H1 (cell line): ENCODE measurements around the gene JAG2. TPM values are rescaled to one million over a fixed set of nuclear protein-coding genes. Genes with fewer than 3 reads are reported as not detected.

Experiments used
- CTCF ChIA-PET: fragments of 300-600 bp; sonication (Branson Sonifier 250); formaldehyde crosslinking; loops from one replicate; lab custom pipeline; 2021; ENCODE audit not compliant: partially characterized antibody; lab: Charles Lee
- POLR2A ChIA-PET: fragments of 300-600 bp; sonication (Branson Sonifier 250); formaldehyde crosslinking; loops from one replicate; lab custom pipeline; 2021; ENCODE audit warnings: inconsistent platforms; ENCODE audit not compliant: partially characterized antibody; lab: Charles Lee
- DNase-seq, 2 experiments: peaks; one replicate each; pipeline versions ENCODE4 v3.0.0 to v3.0.0-alpha.2; 2010 to 2022; ENCODE audit warnings: low spot score in 2 of 2, low read depth in 1 of 2, mixed read lengths in 1 of 2
- FAIRE-seq: peaks from 2 replicates; lab custom pipeline; 2011; peaks lifted over from hg19 to GRCh38; lab: Jason Lieb, UNC
- H2AFZ ChIP-seq: 2 replicates; pipeline ENCODE4 v1.8.1; 2012; ENCODE audit warnings: low read length, inconsistent platforms
- H2AK5ac ChIP-seq: 2 replicates; pipeline ENCODE4 v1.6.1; 2013; ENCODE audit warnings: low read depth, low read length
- H2BK120ac ChIP-seq: replicated peaks from 2 replicates; pipeline ENCODE3; 2013; ENCODE audit warnings: low read depth, low read length, inconsistent platforms
- H2BK12ac ChIP-seq: 2 replicates; pipeline ENCODE4 v1.6.1; 2013; ENCODE audit warnings: low read depth, low read length
- H2BK15ac ChIP-seq: 2 replicates; pipeline ENCODE4 v1.6.1; 2013; ENCODE audit warnings: low read length
- H2BK20ac ChIP-seq: 2 replicates; pipeline ENCODE4 v1.6.1; 2013; ENCODE audit warnings: low read length
- H2BK5ac ChIP-seq: 2 replicates; pipeline ENCODE4 v1.6.1; 2013; ENCODE audit warnings: low read depth, low read length
- H3K14ac ChIP-seq: 2 replicates; pipeline ENCODE4 v1.6.1; 2013; ENCODE audit warnings: inconsistent platforms; ENCODE audit not compliant: insufficient read length
- H3K18ac ChIP-seq: 2 replicates; pipeline ENCODE4 v1.6.1; 2013; ENCODE audit warnings: low read length; ENCODE audit errors: extremely low read depth
- H3K23ac ChIP-seq: 2 replicates; pipeline ENCODE4 v1.6.1; 2013; ENCODE audit warnings: inconsistent platforms; ENCODE audit not compliant: insufficient read length
- H3K23me2 ChIP-seq: 2 replicates; pipeline ENCODE4 v1.6.1; 2013; ENCODE audit warnings: low read depth, low read length
- H3K27ac ChIP-seq: 2 replicates; pipeline ENCODE4 v1.6.1; 2011; ENCODE audit warnings: low read depth, low read length, inconsistent platforms
- H3K27me3 ChIP-seq, 4 experiments: replicated peaks in 1 of 4; 1 replicate in 1 of 4; 2 replicates in 3 of 4; pipeline versions ENCODE4 v1.6.1 to v1.8.1; 2011 to 2013; ENCODE audit warnings: low read length in 3 of 4, mild to moderate bottlenecking in 3 of 4, inconsistent platforms in 2 of 4, mixed read lengths in 2 of 4, moderate library complexity in 1 of 4; ENCODE audit not compliant: control insufficient read depth in 3 of 4, insufficient read depth in 3 of 4; ENCODE audit errors: extremely low read depth in 1 of 4
- H3K36me3 ChIP-seq, 4 experiments: 2 replicates each; pipeline versions ENCODE4 v1.6.1 to v1.8.1; 2011 to 2013; ENCODE audit warnings: mild to moderate bottlenecking in 4 of 4, low read length in 3 of 4, moderate library complexity in 2 of 4, control low read depth in 1 of 4, inconsistent platforms in 1 of 4; ENCODE audit not compliant: insufficient read depth in 4 of 4, control insufficient read depth in 2 of 4
- H3K4ac ChIP-seq: replicated peaks from 2 replicates; pipeline ENCODE3; 2013; ENCODE audit warnings: low read length, low read depth, mixed read lengths, inconsistent platforms; ENCODE audit not compliant: insufficient read length
- H3K4me1 ChIP-seq, 4 experiments: replicated peaks in 1 of 4; 1 replicate in 1 of 4; 2 replicates in 3 of 4; pipeline versions ENCODE4 v1.6.1 to v1.8.1; 2011 to 2013; ENCODE audit warnings: low read length in 3 of 4, inconsistent platforms in 2 of 4, mixed read lengths in 1 of 4; ENCODE audit not compliant: insufficient read depth in 4 of 4, control insufficient read depth in 3 of 4
- H3K4me2 ChIP-seq, 2 experiments: 2 replicates each; pipeline versions ENCODE4 v1.6.1 to v1.8.1; 2011 to 2013; ENCODE audit warnings: low read depth in 2 of 2, low read length in 2 of 2, control low read depth in 1 of 2, inconsistent platforms in 1 of 2, mild to moderate bottlenecking in 1 of 2; ENCODE audit not compliant: insufficient read depth in 1 of 2
- H3K4me3 ChIP-seq, 4 experiments: fragments of 200-600, 300-600 bp in 1 of 4; sonication (generic), shearing (Covaris generic), sonication (Bioruptor Twin) in 1 of 4; 2 replicates each; pipeline versions ENCODE4 v1.5.1 to v1.8.1; 2011 to 2016; ENCODE audit warnings: low read length in 4 of 4, low read depth in 3 of 4, control low read depth in 2 of 4, inconsistent platforms in 2 of 4, mild to moderate bottlenecking in 2 of 4, mixed read lengths in 1 of 4, moderate library complexity in 1 of 4; ENCODE audit not compliant: insufficient read depth in 2 of 4; ENCODE audit errors: extremely low read depth in 1 of 4
- H3K56ac ChIP-seq: replicated peaks from 2 replicates; pipeline ENCODE3; 2013; ENCODE audit warnings: low read depth, mild to moderate bottlenecking, mixed read lengths, low read length, inconsistent platforms; ENCODE audit not compliant: insufficient read length
- H3K79me1 ChIP-seq: 2 replicates; pipeline ENCODE4 v1.6.1; 2013; ENCODE audit warnings: low read depth, low read length, control low read depth
- H3K79me2 ChIP-seq, 2 experiments: 2 replicates each; pipeline versions ENCODE4 v1.6.1 to v1.8.1; 2012 to 2013; ENCODE audit warnings: low read length in 2 of 2, mild to moderate bottlenecking in 2 of 2, inconsistent platforms in 1 of 2; ENCODE audit not compliant: insufficient read depth in 2 of 2, control insufficient read depth in 1 of 2
- H3K9ac ChIP-seq, 4 experiments: replicated peaks in 1 of 4; 1 replicate in 1 of 4; 2 replicates in 3 of 4; pipeline versions ENCODE4 v1.6.1 to v1.8.1; 2011 to 2013; ENCODE audit warnings: low read depth in 3 of 4, low read length in 3 of 4, control low read depth in 2 of 4, mild to moderate bottlenecking in 2 of 4, moderate library complexity in 2 of 4, inconsistent platforms in 1 of 4; ENCODE audit errors: extremely low read depth in 1 of 4
- H3K9me3 ChIP-seq, 2 experiments: 2 replicates each; pipeline versions ENCODE4 v1.6.1 to v1.8.1; 2012 to 2013; ENCODE audit warnings: mild to moderate bottlenecking in 2 of 2, moderate library complexity in 2 of 2, control low read depth in 1 of 2, inconsistent platforms in 1 of 2, low read depth in 1 of 2, low read length in 1 of 2, mixed read lengths in 1 of 2; ENCODE audit not compliant: insufficient read depth in 2 of 2
- H4K20me1 ChIP-seq, 2 experiments: replicated peaks in 1 of 2; 2 replicates each; pipeline versions ENCODE3 to v1.8.1; 2011 to 2013; ENCODE audit warnings: inconsistent platforms in 2 of 2, low read length in 2 of 2, mild to moderate bottlenecking in 1 of 2; ENCODE audit not compliant: insufficient read depth in 2 of 2, control insufficient read depth in 1 of 2
- H4K5ac ChIP-seq: 2 replicates; pipeline ENCODE4 v1.6.1; 2013; ENCODE audit warnings: low read length, low read depth, mixed read lengths, inconsistent platforms; ENCODE audit not compliant: insufficient read length
- H4K8ac ChIP-seq: 2 replicates; pipeline ENCODE4 v1.8.0; 2013; ENCODE audit warnings: mild to moderate bottlenecking, moderate library complexity, low read length, inconsistent platforms; ENCODE audit not compliant: insufficient read depth; ENCODE audit errors: extremely low read depth
- H4K91ac ChIP-seq: replicated peaks from 2 replicates; pipeline ENCODE3; 2013; ENCODE audit warnings: low read length, mixed read lengths, inconsistent platforms; ENCODE audit not compliant: insufficient read length
- NRF1 ChIP-seq: IDR thresholded peaks from 2 replicates; pipeline ENCODE4 v1.6.1; 2011; ENCODE audit warnings: mild to moderate bottlenecking, low read depth, low read length, improper control_type of control experiment
- YY1 ChIP-seq: IDR thresholded peaks from 2 replicates; pipeline ENCODE4 v1.6.1; 2011; ENCODE audit warnings: low read depth, mild to moderate bottlenecking, low read length
- WGBS, 2 experiments: shearing (Covaris generic) in 1 of 2; methylation state at CpG; one replicate each; pipeline versions ENCODE4 v1.1.6 to v1.1.7; 2013 to 2015; ENCODE audit warnings: low lambda C conversion rate in 2 of 2, mixed read lengths in 2 of 2, inconsistent platforms in 1 of 2, low coverage in 1 of 2, missing lambda C conversion rate in 1 of 2; ENCODE audit not compliant: insufficient replicate concordance in 2 of 2, insufficient coverage in 1 of 2, insufficient read length in 1 of 2; ENCODE audit errors: extremely low coverage in 1 of 2, missing lambda C conversion rate in 1 of 2; 5-methylcytosine and 5-hydroxymethylcytosine counted together
- polyA plus RNA-seq, 7 experiments: library from polyadenylated mRNA; depleted of rRNA in 3 of 7; stranded (reverse) in 5 of 7; unstranded in 2 of 7; fragments of >200 nt in 5 of 7; fragments of 200-250 nt in 2 of 7; gene quantifications; 1 replicate in 5 of 7; 2 replicates in 1 of 7; 4 replicates in 1 of 7; pipeline versions ENCODE4 v1.2.1 to v1.2.3, GENCODE V29; 2011 to 2013; ENCODE audit warnings: missing spikeins in 2 of 7, mixed read lengths in 2 of 7
- total RNA-seq: library from RNA; stranded (reverse); fragmentation: NEBNext Ultra II Directional; extraction: Animal tissue kit (Norgen Biotek cat#: 25700); gene quantifications from 2 replicates; pipeline ENCODE4 v1.2.1, GENCODE V29; 2021

JAG2 gene
- total and polyA plus RNA-seq, 2 of the 8 experiments (the other 6 are each of a cell fraction or from before 2014, with no cell fraction given): 2.8 to 6.2 TPM

GRCh38 chr14:105144026-105144665 is 24.4 kb downstream of the JAG2 start:
- Histone ChIP-seq H3K4me2 (no peak overlapping the region), H4K20me1 (peaks cover 0 to 4% of the 10 kb centered on the region in 2 experiments), H3K23me2 (no peaks in the 10 kb centered on the region), H2BK120ac (no peak overlapping the region), H3K27ac (no peak overlapping the region), H3K79me2 (no peaks in the 10 kb centered on the region), H3K56ac (no peak overlapping the region), H3K9ac (no peak overlapping the region), H2BK20ac (no peak overlapping the region), H3K4me3 (no peak overlapping the region), H2BK5ac (no peak overlapping the region), H2BK15ac (no peak overlapping the region), H3K18ac (no peak overlapping the region), H3K4ac (no peak overlapping the region), H4K91ac (no peak overlapping the region), H3K27me3 (no peaks in the 10 kb centered on the region), H4K8ac (peak overlapping the region; percentile 85; the same call in 1 of the 2 replicates), H3K36me3 (peaks cover 0 to 4% (median 0%) of the 10 kb centered on the region in 4 experiments; a peak in 2 of 8 replicates), H3K14ac (no peak overlapping the region), H3K4me1 (no peaks in the 10 kb centered on the region), H4K5ac (no peak overlapping the region), H2BK12ac (no peak overlapping the region), H2AK5ac (0 out of 2 replicates have a peak overlapping the region, but pooled peaks have one; percentile 24), H3K23ac (no peak overlapping the region), H2AFZ (no peak overlapping the region), H3K79me1 (no peaks in the 10 kb centered on the region), H3K9me3 (peaks cover 5 to 15% of the 10 kb centered on the region in 2 experiments)
- DNase-seq (peak in 1 of 2 experiments; percentile 44), FAIRE-seq (no peak)
- POLR2A ChIA-PET: no interaction called here
- no peak for TF ChIP-seq YY1
- no peak for TF ChIP-seq NRF1
- CTCF ChIA-PET: no interaction called here
- 87% methylated on average over 6 of the region's 16 CpGs; no CpG with 5 or more reads in 1 of the 2 experiments for WGBS, 2 experiments
